Kidney (tissue), 14 donors: ENCODE results near the gene TMEM252. TPM values are rescaled to one million over a fixed set of nuclear protein-coding genes. Genes with fewer than 3 reads are reported as not detected.

Source experiments
- DNase-seq, 5 donors: peaks; one replicate each; pipeline ENCODE4 v3.0.0-alpha.2; 2013 to 2020
- FAIRE-seq: peaks from 2 replicates; lab custom pipeline; 2012; peaks lifted over from hg19 to GRCh38; lab: Jason Lieb, UNC
- H3K27ac ChIP-seq, 2 donors: one replicate each; pipeline ENCODE4 v1.7.0; 2013; ENCODE audit warnings: low read depth in 2 of 2, low read length in 2 of 2, inconsistent platforms in 1 of 2
- H3K27me3 ChIP-seq: one replicate; pipeline ENCODE4 v1.7.1; 2013; ENCODE audit warnings: low read length, inconsistent platforms; ENCODE audit not compliant: control insufficient read depth, insufficient read depth
- H3K36me3 ChIP-seq, 3 donors: one replicate each; pipeline versions ENCODE4 v1.7.0 to v1.7.1; 2013; ENCODE audit warnings: low read length in 3 of 3, control low read depth in 1 of 3, inconsistent platforms in 1 of 3; ENCODE audit not compliant: insufficient read depth in 3 of 3, control insufficient read depth in 2 of 3
- H3K4me1 ChIP-seq, 3 donors: one replicate each; pipeline versions ENCODE4 v1.7.0 to v1.7.1; 2013; ENCODE audit warnings: low read length in 3 of 3, inconsistent platforms in 1 of 3, low read depth in 1 of 3; ENCODE audit not compliant: control insufficient read depth in 2 of 3, insufficient read depth in 2 of 3
- H3K4me3 ChIP-seq, 3 donors: one replicate each; pipeline versions ENCODE4 v1.7.0 to v1.8.1; 2013; ENCODE audit warnings: low read length in 3 of 3, control low read depth in 1 of 3, inconsistent platforms in 1 of 3
- H3K9ac ChIP-seq, 3 donors: one replicate each; pipeline versions ENCODE4 v1.7.0 to v1.7.1; 2013; ENCODE audit warnings: low read length in 3 of 3, control low read depth in 1 of 3, inconsistent platforms in 1 of 3
- H3K9me3 ChIP-seq, 3 donors: one replicate each; pipeline versions ENCODE4 v1.7.0 to v1.7.1; 2013; ENCODE audit warnings: low read length in 3 of 3, control low read depth in 1 of 3, inconsistent platforms in 1 of 3; ENCODE audit not compliant: control insufficient read depth in 2 of 3, insufficient read depth in 1 of 3
- CTCF ChIP-seq: IDR thresholded peaks from 3 replicates; pipeline ENCODE4 v1.5.1; 2012; ENCODE audit warnings: mild to moderate bottlenecking, moderate library complexity, borderline replicate concordance; ENCODE audit not compliant: insufficient read depth; ENCODE audit errors: extremely low read depth
- intact Hi-C: fragments of 100-400 bp; cut with DNase I; formaldehyde crosslinking; loops from one replicate; pipeline ENCODE4 v1.11.1; 2022
- polyA plus RNA-seq: library from polyadenylated mRNA; stranded (reverse); fragments of 350-450 nt; fragmentation: Illumina TruSeq; extraction: RNeasy Lipid Tissue Mini Kit (QIAGEN cat#74804); gene quantifications from one replicate; pipeline ENCODE4 v1.2.3, GENCODE V29; 2014; ENCODE audit warnings: low read depth, low replicate concordance; ENCODE audit not compliant: insufficient read depth
- total RNA-seq: library from RNA; stranded (reverse); fragmentation: NEBNext Ultra II Directional; extraction: Animal tissue kit (Norgen Biotek cat#: 25700); gene quantifications from one replicate; pipeline ENCODE4 v1.2.1, GENCODE V29; 2021
- donor health status: control.
- donor health status: control.
- donor health status: control.
- donor health status: control.
- donor health status: control.
- donor health status: DM: yes; HTN: yes; CAD: no.
- donor health status: Normal renal cell carcinoma (clear cell type).

TMEM252 gene
- total and polyA plus RNA-seq, 2 donors from 2014 or later: 3.4 to 111 TPM

- no peaks in the 10 kb centered on the region for H3K9me3 ChIP-seq
- intact Hi-C loops: no loop called here
- H3K4me3 ChIP-seq: peak overlapping the region in 2 of 3 donors; percentile 28 to 55
- no peak for TF ChIP-seq CTCF
- DNase-seq (no peak), FAIRE-seq (no peak)
- H3K27ac ChIP-seq: peak overlapping the region in 1 of 2 donors; percentile 63
- no peaks in the 10 kb centered on the region for H3K36me3 ChIP-seq
- H3K27me3 ChIP-seq: no peaks in the 10 kb centered on the region
- H3K9ac ChIP-seq: peak overlapping the region in 1 of 3 donors; percentile 29
- H3K4me1 ChIP-seq: peaks cover 0 to 15% (median 12%) of the 10 kb centered on the region in 3 donors
These were observed 885 bp upstream of the TMEM252 start for GRCh38 chr9:68541568-68541967.

- FAIRE-seq: no peak
- DNase-seq: no peak
- intact Hi-C loops: no loop called here
These were observed 2.5 kb downstream of the TMEM252 start for GRCh38 chr9:68538200-68538599.

GRCh38 chr9:68537616-68537880, 3.1 kb downstream of the TMEM252 start:
- H3K4me1 ChIP-seq: peaks cover 0 to 13% (median 9%) of the 10 kb centered on the region in 3 donors
- peak overlapping the region in 2 of 3 donors; percentile 62 to 75 for H3K4me3 ChIP-seq
- H3K9ac ChIP-seq: no peak overlapping the region
- H3K27ac ChIP-seq: no peak overlapping the region
- no peak for DNase-seq
- H3K27me3 ChIP-seq: no peaks in the 10 kb centered on the region
- FAIRE-seq: no peak
- no peaks in the 10 kb centered on the region for H3K36me3 ChIP-seq
- no peaks in the 10 kb centered on the region for H3K9me3 ChIP-seq
- intact Hi-C loops: no loop called here
- TF ChIP-seq CTCF: no peak

More at GRCh38 chr9:68538200-68538599, 2.5 kb downstream of the TMEM252 start:
- peaks cover 0 to 13% (median 9%) of the 10 kb centered on the region in 3 donors for H3K4me1 ChIP-seq
- H3K4me3 ChIP-seq: peak overlapping the region in 2 of 3 donors; percentile 62 to 75
- H3K27me3 ChIP-seq: no peaks in the 10 kb centered on the region
- peak overlapping the region in 1 of 2 donors; percentile 2 for H3K27ac ChIP-seq
- no peaks in the 10 kb centered on the region for H3K36me3 ChIP-seq
- H3K9ac ChIP-seq: no peak overlapping the region
- no peaks in the 10 kb centered on the region for H3K9me3 ChIP-seq
- no peak for TF ChIP-seq CTCF
